ENCODE results near the gene GOSR2.

DNA sequence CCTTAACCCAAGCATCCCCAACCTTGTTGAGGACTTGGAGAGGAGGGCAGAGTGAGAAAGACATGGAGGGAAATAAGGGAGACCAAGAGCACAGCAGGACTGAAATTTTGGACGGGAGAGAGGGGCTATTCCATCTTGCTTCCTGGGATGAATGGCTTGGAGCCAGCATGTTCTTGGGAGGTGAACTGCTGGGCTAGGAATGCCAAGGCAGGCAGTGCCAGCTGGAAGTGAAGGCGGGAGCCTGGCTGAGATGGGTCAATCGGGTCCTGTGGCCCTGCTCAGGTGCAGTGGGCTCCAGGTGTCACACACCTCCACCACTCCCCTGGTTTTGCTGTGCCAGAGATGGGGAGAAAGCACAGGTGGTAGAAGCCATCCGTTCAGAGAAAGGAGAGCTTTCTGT, 46.0 kb upstream of the GOSR2 start:
- no peak for TF ChIP-seq CTCF (IDR thresholded peaks at IDR 0.05)
- TF ChIP-seq POLR2A (IDR thresholded peaks at IDR 0.05) = no peak

Data from esophagus squamous epithelium (tissue), 4 donors.